Fibroblast of mammary gland (primary cell): ENCODE results near the gene STIM1.
A peak's percentile ranks its signal among the peaks of the same experiment; 100 is the strongest.
"Not testable (repeated sequence)": the region's sequence is repeated elsewhere in the genome, so short reads cannot be mapped to it uniquely, and the experiment has no call there.

Experiments used
- DNase-seq: peaks from one replicate; pipeline ENCODE4 v3.0.0-alpha.2; 2010; ENCODE audit warnings: low read depth
- H3K4me3 ChIP-seq: 2 replicates; pipeline ENCODE4 v1.5.1; 2011; ENCODE audit warnings: low read depth, mild to moderate bottlenecking, low read length, moderate library complexity; ENCODE audit not compliant: control insufficient read depth
- TF ChIP-seq, protein P1 (sequence below): conservative IDR thresholded peaks from 2 replicates; pipeline ENCODE4 v1.5.1; 2011; ENCODE audit warnings: low read depth, low read length, inconsistent platforms; ENCODE audit not compliant: control insufficient read depth, insufficient read depth

The STIM1 gene

DNA sequence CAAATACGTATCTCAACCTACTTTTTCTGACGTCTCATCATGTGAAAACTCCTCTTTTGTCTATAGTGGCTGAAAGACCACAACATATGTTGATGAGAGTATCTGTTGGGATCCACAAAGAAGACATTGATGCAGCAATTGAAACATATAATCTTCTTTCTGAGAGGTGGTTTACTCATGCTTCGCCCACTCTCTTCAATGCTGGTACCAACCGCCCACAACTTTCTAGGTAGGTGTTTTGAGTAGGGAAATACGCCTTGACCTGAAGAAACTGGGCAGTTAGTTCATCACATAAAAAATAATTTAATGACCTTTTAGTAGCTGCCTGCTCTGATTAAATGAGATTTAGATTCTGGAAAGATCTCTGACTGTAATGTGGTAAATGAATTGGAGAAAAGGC is 256.4 kb downstream of the STIM1 start:
- TF ChIP-seq, protein P1, sequence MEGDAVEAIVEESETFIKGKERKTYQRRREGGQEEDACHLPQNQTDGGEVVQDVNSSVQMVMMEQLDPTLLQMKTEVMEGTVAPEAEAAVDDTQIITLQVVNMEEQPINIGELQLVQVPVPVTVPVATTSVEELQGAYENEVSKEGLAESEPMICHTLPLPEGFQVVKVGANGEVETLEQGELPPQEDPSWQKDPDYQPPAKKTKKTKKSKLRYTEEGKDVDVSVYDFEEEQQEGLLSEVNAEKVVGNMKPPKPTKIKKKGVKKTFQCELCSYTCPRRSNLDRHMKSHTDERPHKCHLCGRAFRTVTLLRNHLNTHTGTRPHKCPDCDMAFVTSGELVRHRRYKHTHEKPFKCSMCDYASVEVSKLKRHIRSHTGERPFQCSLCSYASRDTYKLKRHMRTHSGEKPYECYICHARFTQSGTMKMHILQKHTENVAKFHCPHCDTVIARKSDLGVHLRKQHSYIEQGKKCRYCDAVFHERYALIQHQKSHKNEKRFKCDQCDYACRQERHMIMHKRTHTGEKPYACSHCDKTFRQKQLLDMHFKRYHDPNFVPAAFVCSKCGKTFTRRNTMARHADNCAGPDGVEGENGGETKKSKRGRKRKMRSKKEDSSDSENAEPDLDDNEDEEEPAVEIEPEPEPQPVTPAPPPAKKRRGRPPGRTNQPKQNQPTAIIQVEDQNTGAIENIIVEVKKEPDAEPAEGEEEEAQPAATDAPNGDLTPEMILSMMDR: no peak
- no peak for DNase-seq
- no peak overlapping the region for H3K4me3 ChIP-seq

GRCh38 chr11:4115128-4115527 is 259.7 kb downstream of the STIM1 start:
- TF ChIP-seq, protein P1: no peak
- no peak for DNase-seq
- H3K4me3 ChIP-seq: no peak overlapping the region

- TF ChIP-seq, protein P1: no peak
- peak; percentile 41 for DNase-seq
- H3K4me3 ChIP-seq: no peak overlapping the region
Measured at GRCh38 chr11:4118107-4118506, 262.6 kb downstream of the STIM1 start.

DNA sequence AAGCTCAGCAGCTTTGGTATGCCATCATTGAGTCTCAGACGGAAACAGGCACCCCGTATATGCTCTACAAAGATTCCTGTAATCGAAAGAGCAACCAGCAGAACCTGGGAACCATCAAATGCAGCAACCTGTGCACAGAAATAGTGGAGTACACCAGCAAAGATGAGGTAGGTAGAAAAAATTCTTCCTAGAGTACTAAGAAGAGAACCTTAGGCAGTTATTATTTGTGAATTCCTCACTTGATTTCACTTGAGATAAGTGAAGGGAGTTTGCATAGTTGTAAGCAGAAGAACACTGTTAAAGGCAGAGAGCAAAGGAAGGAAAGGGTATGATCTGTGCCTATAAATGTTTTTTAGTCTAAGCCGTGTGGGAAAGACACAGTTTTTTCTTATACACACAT is 267.8 kb downstream of the STIM1 start:
- TF ChIP-seq, protein P1: no peak
- DNase-seq: no peak
- no peak overlapping the region for H3K4me3 ChIP-seq

GRCh38 chr11:4125141-4125540 is 269.7 kb downstream of the STIM1 start:
- DNase-seq: peak; percentile 5

DNA sequence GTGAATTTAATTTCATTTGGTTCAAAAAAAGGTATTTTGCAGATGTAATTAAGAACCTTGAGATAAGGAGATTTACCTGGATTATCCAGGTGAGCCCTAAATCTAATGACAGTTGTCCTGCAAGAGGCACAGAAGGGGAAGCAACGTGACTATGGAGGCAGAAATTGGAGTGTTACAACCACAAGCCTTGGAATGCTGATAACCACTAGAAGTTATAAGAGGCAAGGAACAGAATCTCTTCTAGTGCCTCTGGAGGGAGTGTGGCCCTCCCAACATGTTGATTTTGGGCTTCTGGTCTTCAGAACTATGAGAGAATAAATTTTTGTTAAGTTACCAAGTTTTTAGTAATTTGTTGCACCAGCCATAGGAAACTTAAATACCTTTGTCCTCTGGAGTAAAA is 271.9 kb downstream of the STIM1 start:
- H3K4me3 ChIP-seq: no peak overlapping the region
- TF ChIP-seq, protein P1: no peak
- DNase-seq: no peak

More at GRCh38 chr11:4125141-4125540, 269.7 kb downstream of the STIM1 start:
- no peak overlapping the region for H3K4me3 ChIP-seq
- TF ChIP-seq, protein P1: no peak

DNA sequence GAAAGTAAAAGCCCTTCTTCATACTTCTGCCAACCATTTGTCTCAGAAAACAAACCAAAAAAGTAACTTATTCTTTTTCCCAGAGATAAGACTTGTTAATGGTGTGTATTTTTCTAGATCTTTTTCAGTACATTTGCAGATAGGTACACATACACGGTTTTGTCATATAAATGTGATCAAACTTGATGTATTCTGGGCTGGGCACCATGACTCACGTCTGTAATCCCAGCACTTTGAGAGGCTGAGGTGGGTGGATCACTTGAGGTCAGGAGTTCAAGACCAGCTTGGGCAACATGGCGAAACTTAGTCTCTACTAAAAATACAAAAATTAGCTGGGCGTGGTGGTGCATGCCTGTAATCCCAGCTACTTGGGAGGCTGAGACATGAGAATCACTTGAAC is 274.8 kb downstream of the STIM1 start:
- H3K4me3 ChIP-seq: not testable (repeated sequence)
- DNase-seq: peak; percentile 10

- TF ChIP-seq, protein P1: no peak
- DNase-seq: peak; percentile 30
- H3K4me3 ChIP-seq: no peak overlapping the region
Measured at GRCh38 chr11:4134806-4135205, 279.3 kb downstream of the STIM1 start.
